GM20000 (cell line): ENCODE measurements around the gene SLC9C2.

Source experiments
- DNase-seq: peaks from one replicate; pipeline ENCODE4 v3.0.0; 2012; ENCODE audit warnings: low spot score
- TF ChIP-seq, protein P1 (sequence below): IDR thresholded peaks from 2 replicates; pipeline ENCODE4 v1.5.1; 2012; ENCODE audit warnings: mild to moderate bottlenecking, control low read depth; ENCODE audit errors: extremely low read depth, missing control alignments

Gene SLC9C2

DNA sequence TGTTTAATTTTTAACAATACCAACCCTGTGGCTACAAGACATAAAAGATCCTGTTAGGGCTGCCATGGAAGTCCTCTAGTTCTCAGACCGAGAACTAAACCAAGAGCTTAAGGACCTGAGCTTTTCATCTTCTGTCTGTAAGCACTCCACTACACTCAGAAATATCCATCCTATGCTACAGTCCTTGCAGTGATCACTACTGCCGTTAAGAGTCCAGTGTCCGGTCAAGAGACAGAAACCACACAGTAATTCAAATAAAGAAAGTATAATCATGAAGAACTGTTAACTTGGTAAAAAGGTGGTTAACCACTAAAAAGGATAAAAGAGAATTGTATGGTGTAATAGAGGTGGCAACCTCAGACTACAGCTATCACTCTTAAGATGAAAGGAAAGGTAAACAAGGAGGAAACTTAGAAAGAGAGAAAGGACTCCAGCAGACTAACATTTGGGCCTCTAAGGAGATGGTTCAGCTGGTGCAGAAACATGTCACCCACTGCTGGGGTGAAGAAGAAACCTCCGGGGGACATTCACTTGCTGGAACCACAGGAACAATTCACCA is 147.8 kb downstream of the SLC9C2 start:
- TF ChIP-seq, protein P1, sequence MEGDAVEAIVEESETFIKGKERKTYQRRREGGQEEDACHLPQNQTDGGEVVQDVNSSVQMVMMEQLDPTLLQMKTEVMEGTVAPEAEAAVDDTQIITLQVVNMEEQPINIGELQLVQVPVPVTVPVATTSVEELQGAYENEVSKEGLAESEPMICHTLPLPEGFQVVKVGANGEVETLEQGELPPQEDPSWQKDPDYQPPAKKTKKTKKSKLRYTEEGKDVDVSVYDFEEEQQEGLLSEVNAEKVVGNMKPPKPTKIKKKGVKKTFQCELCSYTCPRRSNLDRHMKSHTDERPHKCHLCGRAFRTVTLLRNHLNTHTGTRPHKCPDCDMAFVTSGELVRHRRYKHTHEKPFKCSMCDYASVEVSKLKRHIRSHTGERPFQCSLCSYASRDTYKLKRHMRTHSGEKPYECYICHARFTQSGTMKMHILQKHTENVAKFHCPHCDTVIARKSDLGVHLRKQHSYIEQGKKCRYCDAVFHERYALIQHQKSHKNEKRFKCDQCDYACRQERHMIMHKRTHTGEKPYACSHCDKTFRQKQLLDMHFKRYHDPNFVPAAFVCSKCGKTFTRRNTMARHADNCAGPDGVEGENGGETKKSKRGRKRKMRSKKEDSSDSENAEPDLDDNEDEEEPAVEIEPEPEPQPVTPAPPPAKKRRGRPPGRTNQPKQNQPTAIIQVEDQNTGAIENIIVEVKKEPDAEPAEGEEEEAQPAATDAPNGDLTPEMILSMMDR, result no peak
- no peak for DNase-seq

DNA sequence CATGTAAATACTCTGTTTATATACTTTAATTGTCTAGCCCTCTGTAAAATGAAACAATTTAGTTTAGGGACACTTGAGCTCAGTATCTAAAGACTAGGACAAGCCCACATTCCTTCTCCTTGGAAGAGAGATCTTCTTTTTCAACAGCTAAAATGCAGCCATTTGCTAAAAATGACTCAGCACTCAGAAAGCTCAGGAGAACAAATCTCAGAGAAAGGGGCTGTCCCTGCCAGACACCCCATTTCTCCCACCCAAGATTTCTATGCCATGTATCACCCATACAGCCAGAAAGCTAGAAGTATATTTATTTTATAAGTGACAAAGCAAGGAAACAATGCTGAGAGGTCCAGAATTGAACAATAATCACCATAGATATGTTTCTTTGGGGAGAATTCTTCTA is 148.9 kb downstream of the SLC9C2 start:
- no peak for DNase-seq
- TF ChIP-seq, protein P1, result no peak

DNA sequence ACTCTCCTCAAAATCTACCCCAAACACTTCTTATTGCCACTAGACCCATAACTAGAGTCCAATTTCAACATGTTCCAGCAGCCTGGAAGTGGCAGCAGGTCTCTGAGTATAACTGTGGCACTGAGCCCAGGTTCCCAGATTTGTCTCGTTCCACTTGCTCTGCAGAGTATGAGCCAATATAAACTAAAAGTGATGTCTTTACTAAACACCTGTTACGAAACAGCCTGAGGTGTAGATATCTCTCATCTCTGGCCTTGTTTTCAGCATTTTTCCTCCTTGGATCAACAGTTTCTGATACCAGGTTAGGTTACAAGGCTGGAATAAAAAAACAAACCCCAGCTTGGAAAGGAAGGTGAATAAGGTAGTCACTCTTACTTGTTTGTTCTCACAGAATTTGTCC is 150.9 kb downstream of the SLC9C2 start:
- DNase-seq, result no peak
- TF ChIP-seq, protein P1, result no peak
